Gastrocnemius medialis (tissue), 4 donors: Measurements from ENCODE around the gene TMPRSS2. TPM values are rescaled to one million over a fixed set of nuclear protein-coding genes. Genes with fewer than 3 reads are reported as not detected.

Experiments used
- ATAC-seq, 2 donors: fragments of 150-250 bp; one replicate each; pipeline ENCODE4 v1.9.1; 2016
- DNase-seq, 2 donors: peaks; one replicate each; pipeline ENCODE4 v3.0.0-alpha.2; 2019
- H3K27ac ChIP-seq, 4 donors: fragments of 200-600 bp; sonication (generic); 1 replicate in 1 of 4; 2 replicates in 3 of 4; pipeline ENCODE4 v1.5.1; 2016 to 2018; ENCODE audit warnings: mild to moderate bottlenecking in 2 of 4, moderate library complexity in 1 of 4
- H3K27me3 ChIP-seq, 3 donors: fragments of 200-600 bp; sonication (generic) in 2 of 3; 1 replicate in 1 of 3; 2 replicates in 2 of 3; pipeline versions ENCODE4 v1.5.1 to v1.6.0; 2016 to 2019; ENCODE audit warnings: mild to moderate bottlenecking in 1 of 3, moderate library complexity in 1 of 3
- H3K36me3 ChIP-seq, 2 donors: fragments of 200-600 bp; sonication (generic) in 1 of 2; one replicate each; pipeline ENCODE4 v1.5.1; 2017 to 2018
- H3K4me1 ChIP-seq, 2 donors: fragments of 200-600 bp; sonication (generic) in 1 of 2; one replicate each; pipeline ENCODE4 v1.5.1; 2016 to 2017; ENCODE audit warnings: mild to moderate bottlenecking in 2 of 2
- H3K4me3 ChIP-seq, 4 donors: fragments of 200-600 bp; sonication (generic) in 3 of 4; 1 replicate in 1 of 4; 2 replicates in 3 of 4; pipeline ENCODE4 v1.5.1; 2016 to 2019; ENCODE audit warnings: mild to moderate bottlenecking in 2 of 4
- H3K9me3 ChIP-seq, 3 donors: fragments of 200-600 bp; sonication (generic) in 2 of 3; 1 replicate in 1 of 3; 2 replicates in 2 of 3; pipeline ENCODE4 v1.5.1; 2016 to 2019
- CTCF ChIP-seq, 5 experiments: fragments of 450-650 bp in 3 of 5; fragments of 200-600 bp in 2 of 5; sonication (generic) in 2 of 5; IDR thresholded peaks in 4 of 5; conservative IDR thresholded peaks in 1 of 5; 1 replicate in 4 of 5; 2 replicates in 1 of 5; pipeline ENCODE4 v1.5.1; 2016 to 2019; ENCODE audit warnings: antibody characterized with exemption in 5 of 5, mild to moderate bottlenecking in 3 of 5, moderate library complexity in 3 of 5
- POLR2A ChIP-seq, 2 donors: fragments of 450-650 bp; IDR thresholded peaks; one replicate each; pipeline ENCODE4 v1.6.1; 2017; ENCODE audit warnings: antibody characterized with exemption in 2 of 2, mild to moderate bottlenecking in 2 of 2, moderate library complexity in 2 of 2
- in situ Hi-C, 4 donors: fragments of 200-750 bp; cut with MboI; loops; one replicate each; pipeline versions ENCODE4 v1.15.0 to v1.8.0; 2017; ENCODE audit warnings: low sequenced_read_pairs in 4 of 4
- intact Hi-C: fragments of 100-400 bp; cut with DNase I; formaldehyde crosslinking; loops from one replicate; pipeline ENCODE4 v1.15.1; 2023; ENCODE audit warnings: low total_unique reads
- total RNA-seq, 4 donors: library from RNA; depleted of rRNA; stranded (reverse); fragments of >200 nt; gene quantifications; one replicate each; pipeline versions ENCODE4 v1.1.0 to v1.2.3, GENCODE V29; 2016

Gene TMPRSS2
- total RNA-seq, 4 donors from 2014 or later = 0.09 to 1.2 TPM; not detected in 2

- no peak overlapping the region for H3K27ac ChIP-seq
- no peaks in the 10 kb centered on the region for H3K36me3 ChIP-seq
- in situ Hi-C loops (loop anchor here in 1 of 4 donors (25.0 kb wide), 1 partner anchor 98 kb away; no protein-coding TSS in a partner anchor), intact Hi-C loops (no loop called here)
- H3K27me3 ChIP-seq = peaks cover 0 to 2% (median 0%) of the 10 kb centered on the region in 3 donors
- ATAC-seq (no peak), DNase-seq (no peak)
- TF ChIP-seq POLR2A (IDR thresholded peaks at IDR 0.05) (no peak), CTCF (IDR thresholded peaks at IDR 0.05 in 4 of 5, conservative IDR thresholded peaks at IDR 0.05 in 1 of 5) (no peak)
- H3K4me3 ChIP-seq = no peak overlapping the region
- no peaks in the 10 kb centered on the region for H3K4me1 ChIP-seq
- H3K9me3 ChIP-seq = no peaks in the 10 kb centered on the region
Measured at GRCh38 chr21:41489329-41489728, 18.6 kb downstream of the TMPRSS2 start.

GRCh38 chr21:41488080-41488479 lies 19.9 kb downstream of the TMPRSS2 start:
- Histone ChIP-seq H3K4me1 (no peaks in the 10 kb centered on the region), H3K36me3 (no peaks in the 10 kb centered on the region), H3K9me3 (no peaks in the 10 kb centered on the region), H3K4me3 (no peak overlapping the region), H3K27me3 (peaks cover 0 to 2% (median 0%) of the 10 kb centered on the region in 3 donors), H3K27ac (no peak overlapping the region)
- in situ Hi-C loops (loop anchor here in 1 of 4 donors (25.0 kb wide), 1 partner anchor 99 kb away; no protein-coding TSS in a partner anchor), intact Hi-C loops (no loop called here)
- ATAC-seq (no peak), DNase-seq (no peak)
- TF ChIP-seq CTCF (IDR thresholded peaks at IDR 0.05 in 4 of 5, conservative IDR thresholded peaks at IDR 0.05 in 1 of 5) = no peak
- TF ChIP-seq POLR2A (IDR thresholded peaks at IDR 0.05) = no peak

- Histone ChIP-seq H3K27ac (no peak overlapping the region), H3K4me1 (no peaks in the 10 kb centered on the region), H3K27me3 (peaks cover 0 to 2% (median 0%) of the 10 kb centered on the region in 3 donors), H3K9me3 (no peaks in the 10 kb centered on the region), H3K36me3 (no peaks in the 10 kb centered on the region), H3K4me3 (no peak overlapping the region)
- no peak for TF ChIP-seq CTCF (IDR thresholded peaks at IDR 0.05 in 4 of 5, conservative IDR thresholded peaks at IDR 0.05 in 1 of 5)
- no peak for TF ChIP-seq POLR2A (IDR thresholded peaks at IDR 0.05)
- DNase-seq (no peak), ATAC-seq (no peak)
- in situ Hi-C loops (loop anchor here in 1 of 4 donors (25.0 kb wide), 1 partner anchor 100 kb away; no protein-coding TSS in a partner anchor), intact Hi-C loops (no loop called here)
Measured at GRCh38 chr21:41487082-41487481, 20.9 kb downstream of the TMPRSS2 start.

GRCh38 chr21:41483973-41484372 lies 24.0 kb downstream of the TMPRSS2 start:
- Histone ChIP-seq H3K27me3 (no peaks in the 10 kb centered on the region), H3K36me3 (no peaks in the 10 kb centered on the region), H3K9me3 (no peaks in the 10 kb centered on the region), H3K4me3 (no peak overlapping the region), H3K27ac (no peak overlapping the region), H3K4me1 (no peaks in the 10 kb centered on the region)
- in situ Hi-C loops (loop anchor here in 1 of 4 donors (25.0 kb wide), 1 partner anchor 103 kb away; no protein-coding TSS in a partner anchor), intact Hi-C loops (no loop called here)
- TF ChIP-seq POLR2A (IDR thresholded peaks at IDR 0.05) (no peak), CTCF (IDR thresholded peaks at IDR 0.05 in 4 of 5, conservative IDR thresholded peaks at IDR 0.05 in 1 of 5) (no peak)
- DNase-seq (no peak), ATAC-seq (no peak)

- in situ Hi-C loops (loop anchor here in 1 of 4 donors (25.0 kb wide), 1 partner anchor 104 kb away; no protein-coding TSS in a partner anchor), intact Hi-C loops (no loop called here)
- ATAC-seq = no peak
- Histone ChIP-seq H3K27me3 (no peaks in the 10 kb centered on the region), H3K36me3 (no peaks in the 10 kb centered on the region), H3K4me3 (no peak overlapping the region), H3K9me3 (no peaks in the 10 kb centered on the region), H3K4me1 (no peaks in the 10 kb centered on the region), H3K27ac (no peak overlapping the region)
- no peak for TF ChIP-seq CTCF (IDR thresholded peaks at IDR 0.05 in 4 of 5, conservative IDR thresholded peaks at IDR 0.05 in 1 of 5)
- TF ChIP-seq POLR2A (IDR thresholded peaks at IDR 0.05) = no peak
- DNase-seq = no peak
Measured at GRCh38 chr21:41483415-41483814, 24.5 kb downstream of the TMPRSS2 start.
